ENCODE results near the gene MERTK.

- TF ChIP-seq CTCF (IDR thresholded peaks at IDR 0.05), result no peak
- TF ChIP-seq POLR2A (IDR thresholded peaks at IDR 0.05), result no peak
- TF ChIP-seq POLR2AphosphoS5 (IDR thresholded peaks at IDR 0.05), result no peak
Measured at GRCh38 chr2:112021781-112022231, 123.4 kb downstream of the MERTK start.
